GDM1 (cell line): ENCODE data around the gene MEIS1.
A peak's percentile ranks its signal among the peaks of the same experiment; 100 is the strongest.

Experiments
- DNase-seq: peaks from one replicate; lab custom pipeline; 2025; lab: John Stamatoyannopoulos, UW

The MEIS1 gene

DNA sequence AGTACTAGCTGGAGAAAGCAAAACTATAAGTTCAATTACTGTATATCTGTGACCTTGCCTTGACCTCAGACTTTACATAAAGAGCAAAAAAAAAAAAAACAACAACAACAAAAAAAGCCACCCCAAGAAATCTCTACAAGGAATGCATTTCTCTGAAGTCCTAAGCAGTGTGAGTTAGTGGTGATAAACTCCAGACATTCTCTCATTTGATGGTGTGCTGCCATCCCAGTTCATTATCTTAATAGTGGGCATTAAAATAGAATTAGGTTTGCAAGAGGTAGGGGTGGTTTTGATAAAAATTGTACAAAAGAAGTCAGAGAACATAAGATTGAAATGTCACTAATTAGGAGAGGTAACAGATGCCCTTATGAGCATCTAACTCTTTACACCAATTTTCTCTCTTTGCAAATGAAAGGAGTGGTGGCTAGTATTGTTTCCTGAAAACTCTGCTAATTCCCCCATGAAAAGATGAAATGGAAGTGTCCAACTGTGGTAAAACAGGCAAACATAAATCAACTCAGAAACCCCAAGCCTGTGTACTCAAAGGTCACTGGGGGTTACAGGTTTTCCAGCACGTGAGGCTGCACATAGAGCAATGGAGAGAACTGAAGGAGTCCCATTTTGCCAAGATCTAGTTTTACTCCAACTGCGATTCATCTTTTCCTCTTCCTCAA lies 131.9 kb downstream of the MEIS1 start:
- DNase-seq = no peak

DNA sequence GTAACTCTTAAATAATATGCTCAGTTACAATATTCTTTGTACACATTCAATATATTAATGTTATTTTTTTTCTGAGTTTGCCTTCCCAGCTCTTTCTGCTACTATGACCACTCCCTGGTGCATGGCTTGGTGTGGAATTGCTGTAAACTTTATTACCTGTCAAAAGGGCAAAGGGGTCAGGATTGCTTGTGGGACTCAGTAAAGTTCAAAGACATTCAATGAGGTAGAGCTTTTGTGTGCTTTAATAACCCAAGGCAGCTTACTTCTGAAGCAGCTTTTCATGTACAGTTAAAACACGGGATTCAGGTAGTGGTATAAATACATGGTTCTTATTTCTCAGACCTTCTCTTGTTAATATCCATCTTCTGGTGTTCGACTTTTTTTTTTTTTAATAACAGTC lies 132.8 kb downstream of the MEIS1 start:
- DNase-seq = no peak

DNA sequence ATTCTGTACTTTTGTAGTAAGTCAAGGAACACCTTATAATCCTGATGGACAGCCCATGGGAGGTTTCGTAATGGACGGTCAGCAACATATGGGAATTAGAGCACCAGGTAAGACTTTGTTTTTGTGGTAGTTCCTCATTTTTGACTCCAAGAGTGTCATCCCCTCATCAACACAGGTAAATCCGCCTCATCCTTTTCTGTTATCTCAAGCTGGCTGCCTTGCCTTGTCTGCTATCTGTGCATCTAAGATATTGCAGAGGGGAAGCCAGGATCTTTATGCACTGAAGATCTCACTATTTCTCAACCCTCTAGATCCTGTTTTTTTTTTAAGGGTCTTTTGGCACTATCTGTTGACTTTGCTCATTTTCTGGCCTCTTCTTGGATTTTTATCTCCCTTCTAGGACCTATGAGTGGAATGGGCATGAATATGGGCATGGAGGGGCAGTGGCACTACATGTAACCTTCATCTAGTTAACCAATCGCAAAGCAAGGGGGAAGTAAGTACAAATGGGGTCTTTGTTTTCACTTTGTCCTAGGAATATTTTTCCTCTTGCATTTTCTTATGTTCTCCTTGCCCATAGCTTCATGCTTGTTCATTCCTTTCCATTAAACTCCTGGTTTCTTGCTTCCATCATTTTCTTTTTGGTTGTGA lies 133.8 kb downstream of the MEIS1 start:
- DNase-seq = no peak

DNA sequence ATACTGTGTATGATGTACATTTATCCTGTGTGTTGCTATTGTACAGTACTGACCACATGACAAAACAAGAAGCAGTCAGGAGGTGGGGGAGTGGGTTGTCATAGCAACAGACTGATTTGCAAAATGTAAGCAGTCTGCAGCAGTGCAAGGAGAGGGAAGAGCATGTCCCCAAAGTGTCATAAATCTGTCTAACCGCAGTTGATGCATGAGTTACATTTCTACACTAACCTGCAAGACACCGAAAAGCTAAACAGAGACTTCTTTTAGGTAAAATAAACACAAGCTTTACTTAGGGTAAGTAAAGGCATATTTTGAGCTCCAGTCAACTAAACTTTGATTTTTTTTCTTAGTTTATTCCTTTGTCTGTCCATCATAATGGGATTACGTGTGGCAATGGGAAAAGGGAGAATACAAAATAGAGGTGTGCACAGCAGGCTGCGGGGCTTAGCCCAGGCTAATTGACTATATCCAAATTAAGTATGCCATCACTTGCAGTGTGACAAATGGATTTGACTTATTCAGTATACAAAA lies 134.5 kb downstream of the MEIS1 start:
- DNase-seq = no peak

DNA sequence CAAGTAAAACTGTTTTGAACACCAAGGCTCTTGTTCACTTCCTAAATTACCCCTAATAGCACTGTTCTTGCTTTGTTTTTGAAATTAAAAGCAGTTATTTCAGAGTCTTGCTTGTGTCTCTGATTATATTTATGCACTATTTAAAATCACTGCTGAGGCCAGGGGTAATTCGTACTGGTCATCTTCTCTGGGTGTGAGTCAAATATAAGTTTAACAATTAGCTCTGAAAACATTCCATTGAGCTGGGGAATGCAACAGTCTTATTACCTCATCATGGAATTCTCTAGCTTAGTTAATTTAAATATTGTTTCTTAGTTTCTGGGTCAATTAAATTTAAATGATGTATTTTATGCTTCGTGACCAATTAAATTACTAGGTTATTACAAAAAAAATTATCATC lies 135.0 kb downstream of the MEIS1 start:
- DNase-seq = no peak

DNA sequence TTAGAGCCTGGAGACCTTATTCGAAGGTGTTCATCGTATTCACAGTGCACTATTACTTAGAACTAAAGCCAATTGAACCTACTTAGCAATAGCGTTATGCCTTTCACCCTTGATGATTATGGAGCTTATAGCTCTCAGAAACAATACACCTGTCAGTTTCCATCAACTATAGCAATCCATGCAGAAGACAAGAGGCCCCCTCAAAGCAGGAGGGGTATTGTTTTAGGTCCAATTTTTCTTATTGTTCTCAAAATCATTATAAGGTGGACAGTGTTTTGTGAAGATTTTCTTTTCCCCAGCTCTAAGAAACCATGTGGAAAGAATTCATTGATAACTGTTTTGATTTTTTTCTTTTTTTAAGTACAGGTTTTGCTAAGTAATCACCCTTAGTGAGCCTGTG lies 135.5 kb downstream of the MEIS1 start:
- DNase-seq = no peak

DNA sequence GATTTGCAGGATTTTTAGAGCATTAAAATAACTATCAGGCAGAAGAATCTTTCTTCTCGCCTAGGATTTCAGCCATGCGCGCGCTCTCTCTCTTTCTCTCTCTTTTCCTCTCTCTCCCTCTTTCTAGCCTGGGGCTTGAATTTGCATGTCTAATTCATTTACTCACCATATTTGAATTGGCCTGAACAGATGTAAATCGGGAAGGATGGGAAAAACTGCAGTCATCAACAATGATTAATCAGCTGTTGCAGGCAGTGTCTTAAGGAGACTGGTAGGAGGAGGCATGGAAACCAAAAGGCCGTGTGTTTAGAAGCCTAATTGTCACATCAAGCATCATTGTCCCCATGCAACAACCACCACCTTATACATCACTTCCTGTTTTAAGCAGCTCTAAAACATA lies 137.0 kb downstream of the MEIS1 start:
- DNase-seq = no peak

DNA sequence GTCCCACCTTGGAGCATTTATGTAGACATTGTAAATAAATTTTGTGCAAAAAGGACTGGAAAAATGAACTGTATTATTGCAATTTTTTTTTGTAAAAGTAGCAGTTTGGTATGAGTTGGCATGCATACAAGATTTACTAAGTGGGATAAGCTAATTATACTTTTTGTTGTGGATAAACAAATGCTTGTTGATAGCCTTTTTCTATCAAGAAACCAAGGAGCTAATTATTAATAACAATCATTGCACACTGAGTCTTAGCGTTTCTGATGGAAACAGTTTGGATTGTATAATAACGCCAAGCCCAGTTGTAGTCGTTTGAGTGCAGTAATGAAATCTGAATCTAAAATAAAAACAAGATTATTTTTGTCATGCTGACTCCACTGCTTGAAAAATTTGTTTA lies 137.5 kb downstream of the MEIS1 start:
- DNase-seq = no peak

DNA sequence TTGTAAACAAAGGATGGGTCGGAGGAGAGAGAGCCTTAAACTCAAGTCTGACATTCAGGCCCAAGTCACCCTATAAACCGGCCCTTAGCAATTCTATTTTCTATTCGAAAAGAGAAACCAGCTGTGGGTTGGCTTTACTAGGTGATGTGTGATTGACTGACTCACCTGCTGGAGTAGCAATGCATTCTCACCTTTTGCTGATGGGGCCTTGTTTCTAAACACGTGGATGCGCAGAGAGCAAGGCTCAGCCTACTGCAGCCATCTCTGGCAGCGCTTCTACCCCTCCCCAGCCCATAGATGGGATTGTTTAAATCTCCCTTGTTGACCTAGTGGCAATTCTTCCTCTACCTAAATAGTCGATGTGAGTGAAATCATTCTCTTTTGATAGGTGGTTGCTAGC lies 138.5 kb downstream of the MEIS1 start:
- DNase-seq = no peak

DNA sequence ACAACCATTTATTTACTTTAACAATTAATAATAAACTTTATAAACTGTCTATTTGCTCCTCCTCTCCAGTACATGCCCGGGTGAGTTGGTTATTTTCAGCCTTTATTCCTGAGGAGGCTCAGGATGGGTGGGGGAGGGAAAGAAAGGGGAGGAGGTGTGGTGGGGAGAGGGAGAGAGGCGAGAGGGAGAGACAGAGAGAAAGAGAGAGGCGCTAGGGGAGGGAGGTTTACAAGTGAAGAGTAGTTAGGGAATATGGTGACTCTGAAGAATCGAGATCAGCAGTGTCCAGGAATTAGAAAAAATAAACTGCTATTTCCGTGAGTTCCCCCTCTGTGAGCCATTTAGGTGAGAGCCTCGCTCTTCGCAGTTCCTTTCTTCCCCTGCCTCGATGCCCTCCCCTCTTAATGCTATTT lies 138.9 kb downstream of the MEIS1 start:
- no peak for DNase-seq

DNA sequence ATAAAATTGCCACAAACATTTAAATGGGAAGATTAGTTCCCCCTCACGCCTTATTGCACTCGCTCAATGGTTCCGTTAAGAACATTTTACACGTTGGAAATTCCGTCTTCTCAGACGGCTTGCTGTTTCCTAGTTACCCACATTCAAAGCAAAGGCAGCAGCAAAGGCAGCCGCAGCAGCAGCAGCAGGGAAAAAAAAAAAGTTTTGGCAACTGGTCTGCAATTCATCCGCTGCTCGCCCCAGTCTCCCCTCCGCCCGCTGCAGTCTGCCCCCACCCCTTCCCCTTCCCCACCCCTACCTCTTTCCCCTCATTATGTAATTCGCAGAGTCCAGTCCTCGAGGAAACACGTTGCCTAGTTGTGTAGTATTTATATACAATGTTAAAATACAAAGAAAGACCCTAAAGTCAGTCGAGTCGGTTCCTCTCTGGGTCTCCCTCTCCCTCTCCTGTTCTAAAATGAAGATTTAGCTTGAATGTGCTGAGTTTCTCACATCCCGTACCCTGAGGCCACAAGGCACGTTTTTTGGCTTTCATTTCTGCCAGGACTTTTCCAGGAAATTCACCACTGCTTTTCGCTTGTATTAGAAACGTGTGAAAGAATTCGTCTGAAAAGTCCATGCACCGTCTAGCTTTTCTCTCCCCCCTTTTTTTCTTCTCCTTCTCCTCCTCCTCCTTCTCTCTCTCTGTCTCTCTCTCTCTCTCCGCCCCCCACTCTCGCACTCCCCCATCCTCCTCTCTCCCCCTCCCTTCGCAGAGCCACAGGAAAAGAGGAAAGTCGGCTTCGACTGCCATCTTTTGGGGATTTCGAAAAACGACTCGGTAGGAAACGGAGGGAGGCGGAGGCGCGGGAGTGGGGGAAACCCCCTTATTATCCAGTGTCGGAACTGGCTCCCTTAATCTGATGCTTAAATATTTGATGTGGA lies 140.0 kb downstream of the MEIS1 start:
- DNase-seq = peak; percentile 51

DNA sequence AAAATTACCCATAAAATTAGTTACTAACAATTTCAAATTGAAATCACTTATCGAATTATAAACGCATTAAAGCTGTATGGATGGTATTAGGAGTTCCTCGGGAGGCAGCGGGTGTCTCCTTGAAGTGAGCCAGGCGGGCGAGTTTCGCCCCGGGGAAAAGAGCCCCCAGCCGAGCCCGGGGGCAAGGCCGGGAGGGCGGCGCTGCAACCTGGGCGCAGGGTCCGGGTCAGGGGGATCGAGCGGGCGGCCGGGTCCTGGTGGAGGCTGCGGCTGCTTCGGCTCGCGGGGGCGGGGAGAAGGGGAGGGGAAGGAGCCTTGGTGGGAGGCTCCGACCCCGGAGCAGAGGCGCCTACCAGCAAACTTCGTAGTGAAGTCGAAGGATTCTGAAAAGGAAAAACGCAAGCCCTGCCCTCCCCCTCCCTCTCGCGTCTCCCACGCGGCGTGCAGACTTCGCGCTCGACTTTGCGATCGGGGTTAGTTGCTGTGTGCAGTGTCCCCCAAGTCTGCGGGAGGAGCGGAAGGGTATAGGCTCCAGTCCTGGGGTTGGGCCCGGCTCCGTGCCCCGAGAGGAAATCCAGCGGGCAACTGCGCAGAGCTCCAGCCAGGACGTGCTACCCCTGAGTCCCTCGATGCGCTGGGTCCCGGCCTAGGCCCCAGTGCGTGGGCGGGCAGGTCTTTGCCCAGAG lies 140.8 kb downstream of the MEIS1 start:
- no peak for DNase-seq

DNA sequence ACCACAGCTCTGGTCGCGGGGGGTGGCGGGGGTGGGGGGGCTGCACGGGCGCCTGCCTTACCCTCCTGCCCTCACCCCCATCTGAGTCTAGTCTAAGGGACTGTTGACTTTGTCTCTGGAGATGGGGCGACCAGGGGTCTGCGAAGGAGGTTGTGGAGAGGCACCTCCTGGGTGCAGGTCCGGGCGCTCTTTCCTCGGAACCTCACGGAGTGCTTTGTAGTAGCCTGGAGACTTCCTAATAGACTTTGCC lies 141.3 kb downstream of the MEIS1 start:
- no peak for DNase-seq

DNA sequence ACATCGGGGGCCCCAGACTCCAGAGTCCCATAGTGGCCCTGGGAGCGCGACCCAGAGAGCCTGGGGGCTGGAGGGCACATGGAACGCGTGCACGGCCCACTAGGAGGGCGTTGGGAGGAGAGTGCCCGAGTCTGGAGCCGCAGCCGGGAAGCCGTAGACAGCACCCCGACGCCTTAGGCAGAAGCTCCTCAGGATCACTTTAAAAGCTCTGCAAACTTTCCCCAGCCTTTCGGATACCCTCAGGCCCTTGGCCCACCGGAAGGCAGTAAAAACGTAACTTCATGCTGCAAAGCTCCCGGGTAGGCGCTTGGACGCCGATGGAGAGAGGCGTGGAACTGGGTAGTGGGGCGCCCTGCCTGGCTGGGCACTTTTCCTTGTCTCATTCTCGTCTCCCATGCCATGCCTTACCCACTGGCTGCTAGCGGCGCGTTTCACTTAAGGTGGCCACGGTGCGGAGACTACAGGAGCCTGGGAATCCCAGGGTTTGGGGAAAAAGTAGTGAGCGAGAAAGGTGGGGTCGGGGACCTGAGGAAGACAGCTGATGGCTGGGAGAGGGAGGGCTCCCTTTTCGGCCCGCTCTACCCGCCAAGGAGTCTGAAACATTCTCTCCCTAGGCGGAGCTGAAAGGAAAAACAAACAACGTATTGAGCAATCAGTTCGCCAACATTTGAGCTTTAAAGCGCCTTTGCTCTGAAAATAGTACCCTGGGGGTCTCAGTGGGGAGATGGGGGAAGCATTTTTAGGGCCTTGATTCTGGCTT lies 141.8 kb downstream of the MEIS1 start:
- no peak for DNase-seq

DNA sequence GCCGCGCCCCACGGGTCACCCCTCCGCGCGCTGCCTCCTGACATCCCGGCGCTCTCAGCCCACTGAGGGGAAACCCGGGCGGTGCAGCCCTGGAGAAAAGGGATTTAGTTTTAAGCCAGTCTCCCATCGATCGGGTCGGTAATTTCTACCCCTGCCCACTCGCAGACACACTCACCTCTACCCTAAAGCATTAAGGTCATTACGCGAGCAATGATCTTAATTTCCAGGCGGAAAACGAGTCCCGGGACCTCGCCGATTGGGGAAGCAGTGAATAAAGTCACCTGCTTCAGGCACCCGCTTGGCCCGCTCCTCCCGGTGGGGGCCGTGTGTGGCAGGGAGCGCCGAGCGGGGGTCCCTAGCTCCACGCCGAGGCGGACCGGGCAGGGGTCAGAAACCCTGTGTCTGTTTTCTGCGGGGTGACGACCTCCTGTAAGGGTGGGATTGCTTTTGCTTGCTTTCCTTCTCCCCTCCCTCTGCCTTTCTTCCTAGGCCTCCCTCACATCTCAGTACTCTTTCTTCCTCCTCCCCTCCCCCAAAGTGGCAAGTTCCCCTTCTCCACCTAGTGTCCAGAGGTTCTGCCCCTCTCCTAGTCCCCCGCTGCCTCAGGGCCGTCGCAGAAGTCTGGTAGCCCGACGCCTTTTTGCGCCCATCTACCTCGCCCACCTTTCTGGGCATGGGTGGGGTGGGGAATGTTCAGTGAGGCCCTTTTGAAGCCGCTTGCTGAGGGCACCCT lies 142.6 kb downstream of the MEIS1 start:
- no peak for DNase-seq

DNA sequence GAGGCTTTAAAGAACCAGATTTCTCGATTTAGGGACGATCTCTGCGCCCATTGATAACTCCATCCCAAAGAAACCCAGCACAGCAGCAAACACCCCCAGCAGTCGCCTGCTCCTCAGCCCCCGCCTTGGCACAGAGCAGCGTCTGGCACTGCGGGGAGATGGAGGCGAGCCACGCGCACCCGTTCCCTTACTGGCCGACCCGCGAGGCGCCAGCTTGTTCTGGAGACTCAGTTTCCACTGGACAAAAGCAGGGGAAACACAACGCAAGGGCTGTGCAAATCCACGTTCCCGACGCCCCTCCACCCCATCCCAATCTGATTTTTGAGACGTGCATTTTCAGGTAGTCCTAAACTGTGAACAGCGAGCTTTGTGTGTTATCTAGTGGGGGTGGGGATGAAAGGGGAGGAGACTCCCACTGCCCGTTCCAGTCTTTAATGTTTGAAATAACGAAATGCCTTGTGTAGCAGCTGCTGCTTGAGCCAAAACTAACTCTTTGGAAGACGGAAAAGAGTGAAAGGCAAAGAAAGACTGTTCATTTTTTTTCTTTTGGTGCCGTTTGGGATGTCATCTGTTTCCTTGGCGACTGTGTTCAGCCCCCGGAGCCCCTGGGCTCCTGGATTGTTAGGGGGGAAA lies 143.2 kb downstream of the MEIS1 start:
- no peak for DNase-seq

DNA sequence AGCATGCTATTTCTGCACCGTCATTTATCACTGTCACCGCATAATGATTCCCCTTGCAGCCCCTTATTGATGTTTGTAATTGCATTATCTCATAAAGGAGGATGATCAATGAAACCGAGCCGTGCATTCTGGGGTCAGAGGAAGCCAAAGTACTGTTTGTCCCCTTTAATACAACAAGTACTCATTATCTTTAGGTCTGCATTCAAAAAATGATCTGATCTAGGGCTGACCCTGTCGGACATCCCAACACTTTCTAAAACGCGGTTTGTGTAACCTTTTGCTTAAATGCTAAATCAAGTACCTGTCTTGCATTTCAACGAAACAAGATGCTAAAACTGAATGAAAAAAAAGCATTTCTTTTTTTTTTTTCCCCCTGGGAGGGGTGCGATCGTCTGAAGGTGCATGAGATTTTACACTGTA lies 143.8 kb downstream of the MEIS1 start:
- DNase-seq = no peak

DNA sequence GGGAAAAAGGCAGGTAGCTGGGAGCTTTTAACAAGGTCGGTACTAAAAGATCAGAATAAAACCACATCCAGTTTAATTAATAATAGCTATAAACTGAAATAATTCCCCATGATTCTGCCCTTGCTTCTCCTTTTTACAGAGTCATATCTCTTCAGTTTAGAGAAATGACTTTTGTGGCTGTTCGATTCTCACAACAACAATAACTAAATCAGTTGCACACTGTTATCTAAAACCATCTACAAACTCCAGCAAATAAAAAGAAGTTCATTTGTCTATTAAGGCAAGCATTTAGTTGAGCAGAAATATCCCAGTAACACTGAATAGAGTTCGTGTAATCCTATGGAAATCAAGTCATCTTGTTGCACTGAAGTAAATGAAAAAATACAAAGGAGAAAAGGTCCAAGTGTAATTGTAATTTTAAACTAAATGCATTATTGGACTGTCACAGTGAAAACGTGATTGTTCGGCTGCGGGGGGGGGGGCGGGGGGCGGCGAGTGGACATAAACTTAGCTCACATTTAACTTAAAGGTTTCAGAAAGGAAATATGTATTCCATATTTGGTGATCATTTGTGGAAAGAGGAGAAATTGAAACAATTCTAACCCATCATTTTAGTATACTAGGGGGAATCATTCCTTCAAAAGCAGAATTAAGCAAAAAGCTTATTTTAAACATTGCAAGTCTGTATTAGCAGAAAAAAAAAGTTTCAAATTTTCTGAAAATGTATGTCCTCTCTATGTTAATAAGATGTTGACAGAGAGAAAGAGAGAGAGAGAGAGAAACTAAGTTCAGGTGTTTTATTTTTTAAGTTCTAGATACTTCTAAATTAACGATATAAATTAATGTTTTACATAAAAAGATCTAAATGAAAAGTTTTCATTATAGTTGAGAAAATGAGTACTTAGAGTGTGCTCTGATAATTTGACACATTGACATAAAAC lies 144.5 kb downstream of the MEIS1 start:
- DNase-seq = no peak
